Prostate gland (tissue), 2 donors: ENCODE results near the gene GAMT. TPM values are rescaled to one million over a fixed set of nuclear protein-coding genes. Genes with fewer than 3 reads are reported as not detected.

Source experiments
- DNase-seq: peaks from one replicate; pipeline ENCODE4 v3.0.0-alpha.2; 2019; ENCODE audit warnings: low spot score
- H3K27ac ChIP-seq, 2 donors: fragments of 200-600 bp; sonication (generic); 2 replicates each; pipeline ENCODE4 v1.5.1; 2017 to 2019
- H3K27me3 ChIP-seq: fragments of 200-600 bp; sonication (generic); replicated peaks from 2 replicates; pipeline ENCODE4 v1.5.1; 2019; ENCODE audit not compliant: insufficient read depth
- H3K36me3 ChIP-seq, 2 donors: fragments of 200-600 bp; sonication (generic); 1 replicate in 1 of 2; 2 replicates in 1 of 2; pipeline versions ENCODE4 v1.5.1 to v1.8.1; 2017 to 2019
- H3K4me1 ChIP-seq: fragments of 200-600 bp; sonication (generic); replicated peaks from 2 replicates; pipeline ENCODE4 v1.5.1; 2019
- H3K4me3 ChIP-seq, 2 donors: fragments of 200-600 bp; sonication (generic); 2 replicates each; pipeline ENCODE4 v1.5.1; 2017 to 2019
- H3K9me3 ChIP-seq: fragments of 200-600 bp; sonication (generic); 2 replicates; pipeline ENCODE4 v1.5.1; 2017
- POLR2A ChIP-seq: fragments of 450-650 bp; IDR thresholded peaks from one replicate; pipeline ENCODE4 v1.6.1; 2016; ENCODE audit warnings: antibody characterized with exemption, mild to moderate bottlenecking
- POLR2AphosphoS5 ChIP-seq: sonication (generic); formaldehyde crosslinking; IDR thresholded peaks from one replicate; pipeline ENCODE4 v1.6.1; 2017; ENCODE audit warnings: antibody characterized with exemption
- WGBS: methylation state at CpG from one replicate; pipeline ENCODE4 v1.1.5; 2018; 5-methylcytosine and 5-hydroxymethylcytosine counted together
- intact Hi-C: fragments of 100-400 bp; cut with DNase I; formaldehyde crosslinking; loops from one replicate; pipeline ENCODE4 v1.14.2; 2022
- total RNA-seq, 2 donors: library from RNA; depleted of rRNA; stranded (reverse); fragments of >200 nt; gene quantifications; one replicate each; pipeline ENCODE4 v1.1.0, GENCODE V29; 2016
- TF ChIP-seq, protein P1 (sequence below), 4 experiments: fragments of 200-600 bp in 2 of 4; fragments of 450-650 bp in 2 of 4; sonication (generic) in 2 of 4; IDR thresholded peaks; 1 replicate in 3 of 4; 2 replicates in 1 of 4; pipeline ENCODE4 v1.5.1; 2016 to 2019; ENCODE audit warnings: antibody characterized with exemption in 4 of 4, mild to moderate bottlenecking in 2 of 4, moderate library complexity in 2 of 4

GAMT gene
- total RNA-seq, 2 donors from 2014 or later: 100 to 183 TPM

DNA sequence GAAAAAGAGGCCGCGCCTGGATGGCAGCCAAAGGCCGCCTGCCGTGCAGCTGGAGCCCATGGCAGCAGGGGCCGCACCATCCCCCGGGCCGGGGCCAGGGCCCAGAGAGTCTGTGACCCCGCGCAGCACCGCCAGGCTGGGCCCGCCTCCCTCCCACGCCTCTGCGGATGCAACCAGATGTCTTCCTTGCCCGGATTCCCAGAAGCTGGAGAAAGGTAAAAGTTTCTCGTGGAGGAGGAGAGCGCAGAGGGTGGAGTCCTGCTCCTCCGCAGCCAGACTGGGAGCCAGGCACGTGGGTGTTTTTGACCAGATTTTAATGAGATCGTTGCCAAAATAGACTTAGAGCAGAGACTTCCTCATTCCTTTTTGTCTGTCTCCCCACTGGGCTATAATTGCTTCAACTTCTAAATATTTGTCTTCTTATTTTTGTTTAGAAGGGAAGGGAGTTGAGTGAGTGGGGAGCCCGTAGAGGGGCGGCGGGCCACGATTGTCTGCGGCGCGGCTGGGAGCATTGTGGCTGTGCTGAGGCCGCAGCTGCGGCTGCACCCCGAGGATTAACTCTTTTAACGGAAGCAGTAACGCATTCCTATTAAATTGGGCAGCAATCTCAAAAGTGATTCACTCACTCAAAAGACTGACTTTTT, 40.4 kb downstream of the GAMT start:
- Histone ChIP-seq H3K27ac (peak overlapping the region; percentile 33), H3K4me3 (peak overlapping the region in 1 of 2 donors; percentile 3), H3K27me3 (no peaks in the 10 kb centered on the region), H3K36me3 (no peaks in the 10 kb centered on the region), H3K9me3 (no peaks in the 10 kb centered on the region), H3K4me1 (peaks cover 17% of the 10 kb centered on the region)
- WGBS: 16% methylated on average over 31 of the region's 31 CpGs
- TF ChIP-seq POLR2A (no peak), POLR2AphosphoS5 (peak; percentile 45)
- TF ChIP-seq, protein P1, sequence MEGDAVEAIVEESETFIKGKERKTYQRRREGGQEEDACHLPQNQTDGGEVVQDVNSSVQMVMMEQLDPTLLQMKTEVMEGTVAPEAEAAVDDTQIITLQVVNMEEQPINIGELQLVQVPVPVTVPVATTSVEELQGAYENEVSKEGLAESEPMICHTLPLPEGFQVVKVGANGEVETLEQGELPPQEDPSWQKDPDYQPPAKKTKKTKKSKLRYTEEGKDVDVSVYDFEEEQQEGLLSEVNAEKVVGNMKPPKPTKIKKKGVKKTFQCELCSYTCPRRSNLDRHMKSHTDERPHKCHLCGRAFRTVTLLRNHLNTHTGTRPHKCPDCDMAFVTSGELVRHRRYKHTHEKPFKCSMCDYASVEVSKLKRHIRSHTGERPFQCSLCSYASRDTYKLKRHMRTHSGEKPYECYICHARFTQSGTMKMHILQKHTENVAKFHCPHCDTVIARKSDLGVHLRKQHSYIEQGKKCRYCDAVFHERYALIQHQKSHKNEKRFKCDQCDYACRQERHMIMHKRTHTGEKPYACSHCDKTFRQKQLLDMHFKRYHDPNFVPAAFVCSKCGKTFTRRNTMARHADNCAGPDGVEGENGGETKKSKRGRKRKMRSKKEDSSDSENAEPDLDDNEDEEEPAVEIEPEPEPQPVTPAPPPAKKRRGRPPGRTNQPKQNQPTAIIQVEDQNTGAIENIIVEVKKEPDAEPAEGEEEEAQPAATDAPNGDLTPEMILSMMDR (IDR thresholded peaks at IDR 0.05): no peak
- intact Hi-C loops: no loop called here
- no peak for DNase-seq

DNA sequence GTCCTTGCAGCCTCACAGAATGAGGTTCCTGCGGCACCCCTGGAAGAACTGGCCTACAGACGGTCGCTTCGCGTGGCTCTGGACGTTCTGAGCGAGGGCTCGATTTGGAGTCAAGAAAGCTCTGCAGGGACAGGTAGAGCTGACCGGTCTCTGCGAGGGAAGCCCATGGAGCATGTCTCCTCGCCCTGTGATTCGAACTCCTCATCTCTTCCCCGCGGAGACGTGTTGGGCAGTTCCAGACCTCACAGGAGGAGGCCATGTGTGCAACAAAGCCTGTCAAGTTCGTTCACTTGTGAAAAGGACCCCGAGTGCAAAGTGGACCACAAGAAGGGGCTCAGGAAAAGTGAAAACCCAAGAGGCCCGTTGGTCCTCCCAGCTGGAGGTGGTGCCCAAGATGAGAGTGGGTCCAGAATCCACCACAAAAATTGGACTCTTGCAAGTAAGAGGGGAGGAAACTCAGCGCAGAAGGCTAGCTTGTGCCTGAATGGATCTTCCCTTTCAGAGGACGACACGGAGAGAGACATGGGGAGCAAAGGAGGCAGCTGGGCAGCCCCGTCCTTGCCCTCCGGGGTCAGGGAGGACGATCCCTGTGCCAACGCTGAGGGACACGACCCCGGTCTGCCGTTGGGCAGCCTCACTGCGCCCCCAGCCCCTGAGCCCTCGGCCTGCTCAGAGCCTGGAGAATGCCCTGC, 41.1 kb downstream of the GAMT start:
- Histone ChIP-seq H3K27ac (peak overlapping the region; percentile 33), H3K27me3 (no peaks in the 10 kb centered on the region), H3K4me3 (no peak overlapping the region), H3K36me3 (no peaks in the 10 kb centered on the region), H3K4me1 (peaks cover 21% of the 10 kb centered on the region), H3K9me3 (no peaks in the 10 kb centered on the region)
- WGBS: 72% methylated on average over 30 of the region's 30 CpGs
- TF ChIP-seq POLR2A: no peak
- TF ChIP-seq, protein P1 (IDR thresholded peaks at IDR 0.05): no peak
- intact Hi-C loops: no loop called here
- DNase-seq: no peak

DNA sequence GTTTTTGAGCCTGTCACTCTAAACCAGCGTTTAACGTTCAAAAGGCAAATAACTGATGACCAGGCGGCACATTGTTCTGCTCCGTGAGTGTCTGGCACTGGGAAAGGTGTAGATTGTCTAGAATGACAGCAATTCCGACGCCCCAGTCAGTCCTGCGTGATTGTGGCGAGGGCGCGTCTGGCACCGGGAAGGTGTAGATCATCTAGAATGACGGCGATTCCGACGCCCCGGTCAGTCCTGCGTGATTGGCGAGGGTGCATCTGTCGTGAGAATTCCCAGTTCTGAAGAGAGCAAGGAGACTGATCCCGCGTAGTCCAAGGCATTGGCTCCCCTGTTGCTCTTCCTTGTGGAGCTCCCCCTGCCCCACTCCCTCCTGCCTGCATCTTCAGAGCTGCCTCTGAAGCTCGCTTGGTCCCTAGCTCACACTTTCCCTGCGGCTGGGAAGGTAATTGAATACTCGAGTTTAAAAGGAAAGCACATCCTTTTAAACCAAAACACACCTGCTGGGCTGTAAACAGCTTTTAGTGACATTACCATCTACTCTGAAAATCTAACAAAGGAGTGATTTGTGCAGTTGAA, 43.7 kb downstream of the GAMT start:
- Histone ChIP-seq H3K4me3 (no peak overlapping the region), H3K4me1 (peaks cover 21% of the 10 kb centered on the region), H3K27me3 (no peaks in the 10 kb centered on the region), H3K36me3 (no peaks in the 10 kb centered on the region), H3K27ac (no peak overlapping the region), H3K9me3 (no peaks in the 10 kb centered on the region)
- TF ChIP-seq POLR2AphosphoS5 (no peak), POLR2A (no peak)
- TF ChIP-seq, protein P1 (IDR thresholded peaks at IDR 0.05): no peak
- no peak for DNase-seq
- intact Hi-C loops: loop anchor here (5.0 kb wide), 1 partner anchor 80 kb away; the partner anchor contains the start of gene FAM174C
- WGBS: 75% methylated on average over 24 of the region's 24 CpGs

DNA sequence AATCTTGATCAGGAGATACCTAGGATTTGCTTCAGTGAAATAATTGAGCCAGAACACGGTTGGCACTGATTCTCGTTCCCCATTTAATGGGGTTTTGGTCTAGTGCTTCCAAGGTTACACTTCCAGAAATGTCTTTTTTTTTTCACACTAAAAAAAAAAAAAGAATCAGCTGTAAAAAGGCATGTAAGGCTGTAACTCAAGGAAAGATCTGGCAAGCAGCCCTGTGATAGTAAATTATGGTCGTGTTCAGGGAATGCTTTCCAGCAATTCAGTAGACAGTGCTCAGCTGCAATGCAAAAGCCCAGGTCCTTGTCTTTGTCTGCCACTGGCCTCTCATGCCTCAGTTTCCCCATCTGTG, 44.9 kb downstream of the GAMT start:
- Histone ChIP-seq H3K27ac (peak overlapping the region; percentile 92 to 97), H3K9me3 (no peaks in the 10 kb centered on the region), H3K4me1 (peaks cover 16% of the 10 kb centered on the region), H3K36me3 (no peaks in the 10 kb centered on the region), H3K27me3 (no peaks in the 10 kb centered on the region), H3K4me3 (no peak overlapping the region)
- intact Hi-C loops: loop anchor here (5.0 kb wide), 1 partner anchor 79 kb away; the partner anchor contains the start of gene FAM174C
- peak; percentile 38 for DNase-seq
- WGBS: 6% methylated on average over 3 of the region's 3 CpGs
- TF ChIP-seq POLR2AphosphoS5: peak; percentile 1
- no peak for TF ChIP-seq POLR2A
